Parathyroid adenoma (tissue), 2 donors: ENCODE results near the gene SLC6A15.

Experiments
- H2AFZ ChIP-seq: fragments of 300-600 bp; sonication (generic); one replicate; pipeline ENCODE4 v1.7.0; 2017; ENCODE audit warnings: antibody characterized with exemption, mild to moderate bottlenecking
- H3K27ac ChIP-seq: fragments of 300-600 bp; sonication (generic); one replicate; pipeline ENCODE4 v1.7.0; 2017
- H3K27me3 ChIP-seq: fragments of 300-600 bp; sonication (generic); one replicate; pipeline ENCODE4 v1.7.0; 2017; ENCODE audit warnings: low read length; ENCODE audit not compliant: control insufficient read depth, insufficient read depth
- H3K36me3 ChIP-seq: fragments of 300-600 bp; sonication (generic); one replicate; pipeline ENCODE4 v1.7.0; 2017; ENCODE audit warnings: low read length; ENCODE audit not compliant: control insufficient read depth, insufficient read depth
- H3K4me1 ChIP-seq: fragments of 300-600 bp; sonication (generic); one replicate; pipeline ENCODE4 v1.7.0; 2017; ENCODE audit warnings: control low read depth
- H3K4me2 ChIP-seq: fragments of 300-600 bp; sonication (generic); one replicate; pipeline ENCODE4 v1.7.0; 2017; ENCODE audit warnings: low read length
- H3K4me3 ChIP-seq: fragments of 300-600 bp; sonication (generic); one replicate; pipeline ENCODE4 v1.7.0; 2017; ENCODE audit warnings: low read depth, low read length
- H3K79me2 ChIP-seq: fragments of 300-600 bp; sonication (generic); one replicate; pipeline ENCODE4 v1.7.0; 2017; ENCODE audit warnings: control low read depth
- H3K9ac ChIP-seq: fragments of 300-600 bp; sonication (generic); one replicate; pipeline ENCODE4 v1.7.0; 2017; ENCODE audit warnings: mild to moderate bottlenecking
- H3K9me3 ChIP-seq: fragments of 300-600 bp; sonication (generic); one replicate; pipeline ENCODE4 v1.7.0; 2017; ENCODE audit warnings: low read length; ENCODE audit not compliant: control insufficient read depth
- TF ChIP-seq, protein P1 (sequence below): fragments of 300-600 bp; sonication (generic); IDR thresholded peaks from one replicate; pipeline ENCODE4 v1.7.0; 2017; ENCODE audit warnings: antibody characterized with exemption, mild to moderate bottlenecking
- donor health status: primary hyperparathyroidism.

Gene SLC6A15

GRCh38 chr12:84922693-84923092 lies 10.1 kb upstream of the SLC6A15 start:
- H3K9me3 ChIP-seq, result no peaks in the 10 kb centered on the region
- no peaks in the 10 kb centered on the region for H3K27me3 ChIP-seq
- no peak overlapping the region for H3K27ac ChIP-seq
- no peaks in the 10 kb centered on the region for H3K4me1 ChIP-seq
- H3K9ac ChIP-seq, result no peak overlapping the region
- no peak overlapping the region for H3K4me3 ChIP-seq
- no peaks in the 10 kb centered on the region for H3K79me2 ChIP-seq
- H2AFZ ChIP-seq, result no peak overlapping the region
- H3K36me3 ChIP-seq, result no peaks in the 10 kb centered on the region
- H3K4me2 ChIP-seq, result no peak overlapping the region
- TF ChIP-seq, protein P1, sequence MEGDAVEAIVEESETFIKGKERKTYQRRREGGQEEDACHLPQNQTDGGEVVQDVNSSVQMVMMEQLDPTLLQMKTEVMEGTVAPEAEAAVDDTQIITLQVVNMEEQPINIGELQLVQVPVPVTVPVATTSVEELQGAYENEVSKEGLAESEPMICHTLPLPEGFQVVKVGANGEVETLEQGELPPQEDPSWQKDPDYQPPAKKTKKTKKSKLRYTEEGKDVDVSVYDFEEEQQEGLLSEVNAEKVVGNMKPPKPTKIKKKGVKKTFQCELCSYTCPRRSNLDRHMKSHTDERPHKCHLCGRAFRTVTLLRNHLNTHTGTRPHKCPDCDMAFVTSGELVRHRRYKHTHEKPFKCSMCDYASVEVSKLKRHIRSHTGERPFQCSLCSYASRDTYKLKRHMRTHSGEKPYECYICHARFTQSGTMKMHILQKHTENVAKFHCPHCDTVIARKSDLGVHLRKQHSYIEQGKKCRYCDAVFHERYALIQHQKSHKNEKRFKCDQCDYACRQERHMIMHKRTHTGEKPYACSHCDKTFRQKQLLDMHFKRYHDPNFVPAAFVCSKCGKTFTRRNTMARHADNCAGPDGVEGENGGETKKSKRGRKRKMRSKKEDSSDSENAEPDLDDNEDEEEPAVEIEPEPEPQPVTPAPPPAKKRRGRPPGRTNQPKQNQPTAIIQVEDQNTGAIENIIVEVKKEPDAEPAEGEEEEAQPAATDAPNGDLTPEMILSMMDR, result no peak

- no peaks in the 10 kb centered on the region for H3K4me1 ChIP-seq
- H3K9ac ChIP-seq, result no peak overlapping the region
- no peaks in the 10 kb centered on the region for H3K27me3 ChIP-seq
- H3K9me3 ChIP-seq, result no peaks in the 10 kb centered on the region
- TF ChIP-seq, protein P1, result no peak
- H3K4me2 ChIP-seq, result no peak overlapping the region
- no peak overlapping the region for H3K27ac ChIP-seq
- H3K79me2 ChIP-seq, result no peaks in the 10 kb centered on the region
- no peak overlapping the region for H3K4me3 ChIP-seq
- no peak overlapping the region for H2AFZ ChIP-seq
- no peaks in the 10 kb centered on the region for H3K36me3 ChIP-seq
Observed at GRCh38 chr12:84920331-84920730, 7.7 kb upstream of the SLC6A15 start.

- H3K4me1 ChIP-seq, result no peaks in the 10 kb centered on the region
- no peaks in the 10 kb centered on the region for H3K27me3 ChIP-seq
- H3K4me2 ChIP-seq, result no peak overlapping the region
Observed at GRCh38 chr12:84919271-84919670, 6.7 kb upstream of the SLC6A15 start.

DNA sequence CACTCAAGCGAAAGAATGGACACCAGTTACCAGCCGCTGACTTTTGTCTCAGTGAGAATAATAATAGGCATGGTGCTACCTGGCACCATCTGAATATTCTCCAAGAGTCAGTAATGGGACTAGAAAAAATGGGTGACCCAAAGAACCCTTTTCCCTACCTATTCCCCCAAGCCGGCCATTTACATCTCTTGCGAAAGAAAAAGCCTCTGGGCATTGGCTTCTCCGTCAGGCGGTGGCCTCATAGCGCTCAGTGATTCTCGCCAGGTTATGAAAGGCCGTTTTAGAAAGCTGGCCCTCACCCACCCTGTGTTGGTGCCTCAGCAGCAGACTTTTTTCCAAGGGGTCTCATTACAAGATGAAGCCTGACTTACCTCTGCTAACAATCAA lies 523 bp upstream of the SLC6A15 start:
- no peaks in the 10 kb centered on the region for H3K4me1 ChIP-seq
- H3K4me3 ChIP-seq, result no peak overlapping the region
- no peak overlapping the region for H2AFZ ChIP-seq
- no peaks in the 10 kb centered on the region for H3K36me3 ChIP-seq
- no peak overlapping the region for H3K9ac ChIP-seq
- no peak overlapping the region for H3K4me2 ChIP-seq
- H3K79me2 ChIP-seq, result no peaks in the 10 kb centered on the region
- H3K9me3 ChIP-seq, result no peaks in the 10 kb centered on the region
- peaks cover 10% of the 10 kb centered on the region for H3K27me3 ChIP-seq
- TF ChIP-seq, protein P1, result no peak
- H3K27ac ChIP-seq, result no peak overlapping the region

More at GRCh38 chr12:84919271-84919670, 6.7 kb upstream of the SLC6A15 start:
- Histone ChIP-seq H2AFZ (no peak overlapping the region), H3K79me2 (no peaks in the 10 kb centered on the region), H3K27ac (no peak overlapping the region), H3K9me3 (no peaks in the 10 kb centered on the region), H3K36me3 (no peaks in the 10 kb centered on the region), H3K4me3 (no peak overlapping the region), H3K9ac (no peak overlapping the region)
- TF ChIP-seq, protein P1, result no peak
